HS-5 (cell line): ENCODE results near the gene ZFYVE16.
"Not testable (repeated sequence)": the region's sequence is repeated elsewhere in the genome, so short reads cannot be mapped to it uniquely, and the experiment has no call there.

ENCODE experiments used
- DNase-seq: peaks from one replicate; pipeline ENCODE4 v3.0.0-alpha.2; 2012; ENCODE audit warnings: low read depth

Gene ZFYVE16

GRCh38 chr5:80411589-80412219 is 3.8 kb downstream of the ZFYVE16 start:
- DNase-seq = no peak

DNA sequence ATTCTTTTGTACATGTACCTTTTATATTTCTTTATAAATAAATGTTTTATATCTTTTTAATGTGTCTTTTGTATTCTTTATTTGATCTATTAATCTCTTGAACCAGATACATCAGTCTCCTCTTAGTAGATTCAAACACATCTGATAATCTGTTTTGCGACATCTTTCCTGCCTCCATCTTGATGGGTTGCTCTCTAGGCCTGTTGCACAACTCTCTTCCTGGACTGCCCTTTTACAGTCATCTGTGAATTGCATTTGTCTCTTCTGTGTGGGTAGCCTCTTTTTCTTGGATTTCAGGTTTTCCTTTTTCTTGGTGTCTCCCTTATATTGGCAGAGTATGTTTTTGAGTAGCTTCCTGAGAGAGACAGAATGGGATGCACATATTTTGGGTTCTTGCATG is 6.2 kb downstream of the ZFYVE16 start:
- DNase-seq = no peak

GRCh38 chr5:80417973-80418372 is 10.1 kb downstream of the ZFYVE16 start:
- no peak for DNase-seq

DNA sequence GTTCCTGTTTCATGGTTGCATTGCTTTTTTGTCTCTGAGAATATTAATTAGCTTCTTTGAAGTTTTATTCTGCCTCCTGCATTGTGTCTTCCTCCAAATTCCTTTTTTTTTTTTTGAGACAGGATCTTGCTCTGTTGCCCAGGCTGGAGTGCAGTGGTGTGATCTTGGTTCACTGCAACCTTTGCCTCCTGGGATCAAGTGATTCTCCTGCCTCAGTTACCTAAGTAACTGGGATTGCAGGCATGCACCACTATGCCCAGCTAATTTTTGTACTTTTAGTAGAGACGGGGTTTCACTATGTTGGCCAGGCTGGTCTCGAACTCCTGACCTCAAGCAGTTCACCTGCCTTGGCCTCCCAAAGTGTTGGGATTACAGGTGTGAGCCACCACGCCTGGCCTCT is 16.5 kb downstream of the ZFYVE16 start:
- DNase-seq = not testable (repeated sequence)

GRCh38 chr5:80435476-80435875 is 27.6 kb downstream of the ZFYVE16 start:
- no peak for DNase-seq

GRCh38 chr5:80437326-80437725 is 29.5 kb downstream of the ZFYVE16 start:
- no peak for DNase-seq

DNA sequence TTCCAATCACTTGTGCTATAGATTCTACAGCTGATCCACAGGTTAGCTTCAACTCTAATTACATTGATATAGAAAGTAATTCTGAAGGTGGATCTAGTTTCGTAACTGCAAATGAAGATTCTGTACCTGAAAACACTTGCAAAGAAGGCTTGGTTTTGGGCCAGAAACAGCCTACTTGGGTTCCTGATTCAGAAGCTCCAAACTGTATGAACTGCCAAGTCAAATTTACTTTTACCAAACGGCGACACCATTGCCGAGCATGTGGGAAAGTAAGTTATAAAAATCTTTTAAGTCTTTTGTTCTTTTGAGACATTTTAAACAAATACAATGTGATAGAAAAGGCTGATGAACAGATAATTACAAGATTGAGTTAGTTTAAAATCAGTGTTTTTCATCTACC is 30.9 kb downstream of the ZFYVE16 start:
- no peak for DNase-seq

GRCh38 chr5:80439213-80439612 is 31.3 kb downstream of the ZFYVE16 start:
- DNase-seq = no peak

DNA sequence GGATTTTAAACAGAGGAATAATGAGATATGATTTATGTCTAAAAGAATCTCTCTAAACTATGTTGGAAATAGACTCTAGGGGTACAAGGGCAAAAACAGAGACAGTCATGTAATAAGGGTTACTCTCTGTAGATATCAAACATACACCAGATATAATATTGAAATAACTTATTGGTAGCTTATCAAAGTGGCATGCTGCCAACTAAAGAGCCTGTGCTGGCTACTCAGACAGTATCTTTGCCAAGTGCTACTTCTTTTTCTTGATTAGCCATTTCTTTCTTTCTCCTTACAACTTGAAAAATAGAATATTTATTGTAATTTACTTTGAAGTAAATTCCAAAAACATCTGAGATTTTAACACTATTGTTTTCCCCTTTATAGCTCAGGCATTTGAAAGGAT is 34.9 kb downstream of the ZFYVE16 start:
- no peak for DNase-seq

GRCh38 chr5:80453366-80453765 is 45.5 kb downstream of the ZFYVE16 start:
- no peak for DNase-seq

- DNase-seq = no peak
Measured at GRCh38 chr5:80463269-80463668, 55.4 kb downstream of the ZFYVE16 start.

DNA sequence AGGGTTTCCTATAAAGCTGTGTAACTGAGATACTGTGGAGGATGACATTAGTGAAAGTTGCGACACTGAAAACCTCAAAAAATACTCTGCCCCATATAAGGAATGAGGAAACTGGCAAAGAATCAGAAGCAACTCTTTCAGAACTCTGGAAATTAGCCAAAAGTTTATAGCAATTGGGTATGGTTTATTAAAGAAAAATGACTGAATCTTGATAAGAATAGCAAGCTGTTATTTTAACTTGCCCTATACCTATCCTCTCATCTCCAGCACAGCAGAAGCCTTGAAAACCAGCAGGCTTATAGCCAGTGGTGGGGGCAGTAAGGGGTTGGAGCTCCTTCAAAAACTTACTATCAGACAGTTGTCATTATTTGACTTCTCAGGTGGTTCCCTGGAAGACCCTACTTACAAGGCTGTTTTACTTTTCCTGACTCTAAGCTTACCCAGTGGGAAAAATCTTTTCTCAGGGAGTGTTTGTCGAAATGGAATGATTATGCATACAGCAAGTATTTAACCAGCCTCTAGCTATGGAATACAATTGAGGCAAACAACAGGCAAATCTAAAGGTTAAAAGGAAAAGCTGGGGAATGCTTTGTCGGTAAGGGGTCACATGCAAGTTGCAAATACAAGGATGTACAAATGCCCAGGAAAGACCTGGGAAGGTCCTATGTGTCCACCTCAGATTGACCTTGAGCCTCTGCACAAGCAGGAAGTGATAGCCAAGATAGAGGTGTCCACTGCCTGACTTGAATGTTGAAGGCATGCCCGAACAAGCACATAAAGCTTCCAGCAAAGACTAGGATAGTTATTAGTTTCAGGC is 59.0 kb downstream of the ZFYVE16 start:
- no peak for DNase-seq

GRCh38 chr5:80468131-80468530 is 60.3 kb downstream of the ZFYVE16 start:
- DNase-seq = no peak

DNA sequence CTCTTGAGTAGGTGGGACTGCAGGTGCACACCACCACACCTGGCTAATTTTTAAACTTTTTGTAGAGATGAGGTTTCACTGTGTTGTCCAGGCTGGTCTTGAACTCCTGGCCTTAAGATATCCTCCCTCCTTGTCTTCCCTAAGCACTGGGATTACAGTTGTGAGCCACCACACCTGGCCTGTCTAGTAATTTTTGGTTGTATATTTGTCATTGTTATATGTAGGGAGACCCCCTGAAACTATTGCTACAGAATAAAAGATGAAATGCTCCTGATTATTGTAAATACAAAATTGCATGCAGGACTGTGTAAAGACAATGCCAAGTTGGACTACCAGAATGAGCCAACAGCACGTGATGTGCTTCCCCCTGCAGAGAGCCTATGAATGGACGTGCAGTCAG is 62.8 kb downstream of the ZFYVE16 start:
- not testable (repeated sequence) for DNase-seq

DNA sequence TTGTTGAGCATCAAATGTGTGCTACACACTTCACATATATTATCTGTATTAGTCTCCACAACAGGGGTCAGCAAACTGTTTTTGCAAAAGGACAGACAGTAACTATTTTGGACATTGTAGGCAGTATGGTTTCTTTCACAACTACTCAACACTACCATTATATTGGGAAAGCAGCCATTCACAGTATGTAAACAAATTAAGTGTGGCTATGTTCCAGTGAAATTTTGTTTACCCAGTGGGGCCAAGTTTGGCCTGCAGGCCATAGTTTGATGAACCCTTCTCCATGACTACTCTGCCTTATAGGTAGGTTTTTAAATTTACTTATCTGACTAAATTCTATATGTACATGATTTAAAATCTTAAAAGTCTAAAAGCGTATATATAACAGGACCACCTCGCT is 67.1 kb downstream of the ZFYVE16 start:
- no peak for DNase-seq

DNA sequence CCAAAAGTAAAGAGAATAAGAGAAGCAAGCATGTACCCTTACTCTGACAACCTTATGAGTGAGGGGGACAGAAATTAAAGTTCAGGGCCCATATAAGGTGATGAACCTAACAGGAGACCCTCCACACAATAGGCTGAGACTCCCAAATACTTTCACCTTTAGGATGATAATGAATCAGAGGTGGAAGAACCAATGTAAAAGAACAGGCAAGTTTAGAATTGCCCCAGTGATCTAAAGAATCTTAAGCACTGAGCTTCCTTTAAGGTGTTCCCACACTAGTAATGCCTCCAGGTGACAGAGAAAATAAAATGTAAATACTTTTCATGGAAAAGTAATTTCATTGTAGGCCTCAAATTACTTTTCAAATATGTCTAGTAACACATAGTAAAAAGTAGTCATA is 71.8 kb downstream of the ZFYVE16 start:
- DNase-seq = no peak

DNA sequence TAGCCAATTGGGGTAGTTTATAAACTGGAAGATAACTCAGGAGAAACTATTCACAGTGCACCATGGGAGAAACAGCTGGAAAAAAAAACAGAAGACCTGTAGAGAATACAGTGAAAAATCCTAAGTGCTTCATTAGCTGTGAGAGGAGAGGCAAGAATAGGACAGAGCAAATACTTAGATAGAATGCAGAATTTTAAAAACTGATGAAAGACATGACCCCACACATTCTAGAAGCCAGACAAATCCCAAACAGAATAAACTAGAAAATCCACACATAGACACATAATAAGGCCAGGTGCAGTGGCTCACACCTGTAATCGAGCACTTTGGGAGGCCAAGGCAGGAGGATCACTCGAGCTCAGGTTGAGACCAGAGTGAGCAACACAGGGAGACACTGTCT is 72.5 kb downstream of the ZFYVE16 start:
- DNase-seq = no peak

- DNase-seq = peak; percentile 8
Measured at GRCh38 chr5:80481019-80481893, 73.4 kb downstream of the ZFYVE16 start.

GRCh38 chr5:80482578-80482977 is 74.7 kb downstream of the ZFYVE16 start:
- DNase-seq = no peak

- DNase-seq = no peak
Measured at GRCh38 chr5:80483636-80484232, 75.9 kb downstream of the ZFYVE16 start.

GRCh38 chr5:80487444-80487828 is 79.6 kb downstream of the ZFYVE16 start:
- no peak for DNase-seq
